ENCODE data around the gene PSMA4. TPM values are rescaled to one million over a fixed set of nuclear protein-coding genes. Genes with fewer than 3 reads are reported as not detected.

Gene PSMA4
- total RNA-seq = 159 and 175 TPM in 2 replicates

GRCh38 chr15:78540141-78540870 is at the start of gene PSMA4:
TSS of gene PSMA4 (plus strand) at chr15:78540444. CDS start at chr15:78541928, 1,484 bp downstream.

GRCh38 chr15:78506971-78507830 is 33.0 kb upstream of the PSMA4 start, which contains the start of gene HYKK:
TSS of gene HYKK (plus strand) at chr15:78507577. CDS start at chr15:78513089, 5,512 bp downstream.

GRCh38 chr15:78565097-78565950 is 25.1 kb downstream of the PSMA4 start, which contains the start of gene CHRNA5:
TSS of gene CHRNA5 (plus strand) at chr15:78565520. CDS start at chr15:78565720, 200 bp downstream.

Other genes with a start within 250 kb of the PSMA4 start
- 66.5 and 73.3 TPM in 2 replicates for gene SKIC8, start 240.8 kb upstream of the PSMA4 start, total RNA-seq
- gene CRABP1, start 200.1 kb upstream of the PSMA4 start, total RNA-seq = not detected in 2 replicates
- 19.8 and 42.5 TPM in 2 replicates for gene IREB2, start 102.2 kb upstream of the PSMA4 start, total RNA-seq
- gene HYKK, start 32.9 kb upstream of the PSMA4 start, total RNA-seq = 0.49 and 1.3 TPM in 2 replicates
- 2.6 and 2.8 TPM in 2 replicates for gene CHRNA5, start 25.1 kb downstream of the PSMA4 start, total RNA-seq
- not detected in 2 replicates for gene CHRNA3, start 80.6 kb downstream of the PSMA4 start, total RNA-seq
- gene CHRNB4, start 100.8 kb downstream of the PSMA4 start, total RNA-seq = under 0.01 TPM in 1 of 2 replicates, not detected in the other

Data from bladder microvascular endothelial cell (primary cell).